H1 (cell line): ENCODE results near the gene ABCA9. TPM values are rescaled to one million over a fixed set of nuclear protein-coding genes. Genes with fewer than 3 reads are reported as not detected.

Experiments used
- CTCF ChIA-PET: fragments of 300-600 bp; sonication (Branson Sonifier 250); formaldehyde crosslinking; loops from one replicate; lab custom pipeline; 2021; ENCODE audit not compliant: partially characterized antibody; lab: Charles Lee
- POLR2A ChIA-PET: fragments of 300-600 bp; sonication (Branson Sonifier 250); formaldehyde crosslinking; loops from one replicate; lab custom pipeline; 2021; ENCODE audit warnings: inconsistent platforms; ENCODE audit not compliant: partially characterized antibody; lab: Charles Lee
- DNase-seq, 2 experiments: peaks; one replicate each; pipeline versions ENCODE4 v3.0.0 to v3.0.0-alpha.2; 2010 to 2022; ENCODE audit warnings: low spot score in 2 of 2, low read depth in 1 of 2, mixed read lengths in 1 of 2
- FAIRE-seq: peaks from 2 replicates; lab custom pipeline; 2011; peaks lifted over from hg19 to GRCh38; lab: Jason Lieb, UNC
- H2AFZ ChIP-seq: 2 replicates; pipeline ENCODE4 v1.8.1; 2012; ENCODE audit warnings: low read length, inconsistent platforms
- H2AK5ac ChIP-seq: 2 replicates; pipeline ENCODE4 v1.6.1; 2013; ENCODE audit warnings: low read depth, low read length
- H2BK120ac ChIP-seq: replicated peaks from 2 replicates; pipeline ENCODE3; 2013; ENCODE audit warnings: low read depth, low read length, inconsistent platforms
- H2BK12ac ChIP-seq: 2 replicates; pipeline ENCODE4 v1.6.1; 2013; ENCODE audit warnings: low read depth, low read length
- H2BK15ac ChIP-seq: 2 replicates; pipeline ENCODE4 v1.6.1; 2013; ENCODE audit warnings: low read length
- H2BK20ac ChIP-seq: 2 replicates; pipeline ENCODE4 v1.6.1; 2013; ENCODE audit warnings: low read length
- H2BK5ac ChIP-seq: 2 replicates; pipeline ENCODE4 v1.6.1; 2013; ENCODE audit warnings: low read depth, low read length
- H3K14ac ChIP-seq: 2 replicates; pipeline ENCODE4 v1.6.1; 2013; ENCODE audit warnings: inconsistent platforms; ENCODE audit not compliant: insufficient read length
- H3K18ac ChIP-seq: 2 replicates; pipeline ENCODE4 v1.6.1; 2013; ENCODE audit warnings: low read length; ENCODE audit errors: extremely low read depth
- H3K23ac ChIP-seq: 2 replicates; pipeline ENCODE4 v1.6.1; 2013; ENCODE audit warnings: inconsistent platforms; ENCODE audit not compliant: insufficient read length
- H3K23me2 ChIP-seq: 2 replicates; pipeline ENCODE4 v1.6.1; 2013; ENCODE audit warnings: low read depth, low read length
- H3K27ac ChIP-seq: 2 replicates; pipeline ENCODE4 v1.6.1; 2011; ENCODE audit warnings: low read depth, low read length, inconsistent platforms
- H3K27me3 ChIP-seq, 4 experiments: replicated peaks in 1 of 4; 1 replicate in 1 of 4; 2 replicates in 3 of 4; pipeline versions ENCODE4 v1.6.1 to v1.8.1; 2011 to 2013; ENCODE audit warnings: low read length in 3 of 4, mild to moderate bottlenecking in 3 of 4, inconsistent platforms in 2 of 4, mixed read lengths in 2 of 4, moderate library complexity in 1 of 4; ENCODE audit not compliant: control insufficient read depth in 3 of 4, insufficient read depth in 3 of 4; ENCODE audit errors: extremely low read depth in 1 of 4
- H3K36me3 ChIP-seq, 4 experiments: 2 replicates each; pipeline versions ENCODE4 v1.6.1 to v1.8.1; 2011 to 2013; ENCODE audit warnings: mild to moderate bottlenecking in 4 of 4, low read length in 3 of 4, moderate library complexity in 2 of 4, control low read depth in 1 of 4, inconsistent platforms in 1 of 4; ENCODE audit not compliant: insufficient read depth in 4 of 4, control insufficient read depth in 2 of 4
- H3K4ac ChIP-seq: replicated peaks from 2 replicates; pipeline ENCODE3; 2013; ENCODE audit warnings: low read length, low read depth, mixed read lengths, inconsistent platforms; ENCODE audit not compliant: insufficient read length
- H3K4me1 ChIP-seq, 4 experiments: replicated peaks in 1 of 4; 1 replicate in 1 of 4; 2 replicates in 3 of 4; pipeline versions ENCODE4 v1.6.1 to v1.8.1; 2011 to 2013; ENCODE audit warnings: low read length in 3 of 4, inconsistent platforms in 2 of 4, mixed read lengths in 1 of 4; ENCODE audit not compliant: insufficient read depth in 4 of 4, control insufficient read depth in 3 of 4
- H3K4me2 ChIP-seq, 2 experiments: 2 replicates each; pipeline versions ENCODE4 v1.6.1 to v1.8.1; 2011 to 2013; ENCODE audit warnings: low read depth in 2 of 2, low read length in 2 of 2, control low read depth in 1 of 2, inconsistent platforms in 1 of 2, mild to moderate bottlenecking in 1 of 2; ENCODE audit not compliant: insufficient read depth in 1 of 2
- H3K4me3 ChIP-seq, 4 experiments: fragments of 200-600, 300-600 bp in 1 of 4; sonication (generic), shearing (Covaris generic), sonication (Bioruptor Twin) in 1 of 4; 2 replicates each; pipeline versions ENCODE4 v1.5.1 to v1.8.1; 2011 to 2016; ENCODE audit warnings: low read length in 4 of 4, low read depth in 3 of 4, control low read depth in 2 of 4, inconsistent platforms in 2 of 4, mild to moderate bottlenecking in 2 of 4, mixed read lengths in 1 of 4, moderate library complexity in 1 of 4; ENCODE audit not compliant: insufficient read depth in 2 of 4; ENCODE audit errors: extremely low read depth in 1 of 4
- H3K56ac ChIP-seq: replicated peaks from 2 replicates; pipeline ENCODE3; 2013; ENCODE audit warnings: low read depth, mild to moderate bottlenecking, mixed read lengths, low read length, inconsistent platforms; ENCODE audit not compliant: insufficient read length
- H3K79me1 ChIP-seq: 2 replicates; pipeline ENCODE4 v1.6.1; 2013; ENCODE audit warnings: low read depth, low read length, control low read depth
- H3K79me2 ChIP-seq, 2 experiments: 2 replicates each; pipeline versions ENCODE4 v1.6.1 to v1.8.1; 2012 to 2013; ENCODE audit warnings: low read length in 2 of 2, mild to moderate bottlenecking in 2 of 2, inconsistent platforms in 1 of 2; ENCODE audit not compliant: insufficient read depth in 2 of 2, control insufficient read depth in 1 of 2
- H3K9ac ChIP-seq, 4 experiments: replicated peaks in 1 of 4; 1 replicate in 1 of 4; 2 replicates in 3 of 4; pipeline versions ENCODE4 v1.6.1 to v1.8.1; 2011 to 2013; ENCODE audit warnings: low read depth in 3 of 4, low read length in 3 of 4, control low read depth in 2 of 4, mild to moderate bottlenecking in 2 of 4, moderate library complexity in 2 of 4, inconsistent platforms in 1 of 4; ENCODE audit errors: extremely low read depth in 1 of 4
- H3K9me3 ChIP-seq, 2 experiments: 2 replicates each; pipeline versions ENCODE4 v1.6.1 to v1.8.1; 2012 to 2013; ENCODE audit warnings: mild to moderate bottlenecking in 2 of 2, moderate library complexity in 2 of 2, control low read depth in 1 of 2, inconsistent platforms in 1 of 2, low read depth in 1 of 2, low read length in 1 of 2, mixed read lengths in 1 of 2; ENCODE audit not compliant: insufficient read depth in 2 of 2
- H4K20me1 ChIP-seq, 2 experiments: replicated peaks in 1 of 2; 2 replicates each; pipeline versions ENCODE3 to v1.8.1; 2011 to 2013; ENCODE audit warnings: inconsistent platforms in 2 of 2, low read length in 2 of 2, mild to moderate bottlenecking in 1 of 2; ENCODE audit not compliant: insufficient read depth in 2 of 2, control insufficient read depth in 1 of 2
- H4K5ac ChIP-seq: 2 replicates; pipeline ENCODE4 v1.6.1; 2013; ENCODE audit warnings: low read length, low read depth, mixed read lengths, inconsistent platforms; ENCODE audit not compliant: insufficient read length
- H4K8ac ChIP-seq: 2 replicates; pipeline ENCODE4 v1.8.0; 2013; ENCODE audit warnings: mild to moderate bottlenecking, moderate library complexity, low read length, inconsistent platforms; ENCODE audit not compliant: insufficient read depth; ENCODE audit errors: extremely low read depth
- H4K91ac ChIP-seq: replicated peaks from 2 replicates; pipeline ENCODE3; 2013; ENCODE audit warnings: low read length, mixed read lengths, inconsistent platforms; ENCODE audit not compliant: insufficient read length
- ASH2L ChIP-seq: fragments of 200-600, 300-600 bp; sonication (generic); IDR thresholded peaks from one replicate; pipeline ENCODE4 v1.7.1; 2017; ENCODE audit warnings: low read length
- BACH1 ChIP-seq: IDR thresholded peaks from 2 replicates; pipeline ENCODE4 v1.6.1; 2012; ENCODE audit warnings: low read length, improper control_type of control experiment
- BRCA1 ChIP-seq: IDR thresholded peaks from 2 replicates; pipeline ENCODE4 v1.6.1; 2012; ENCODE audit warnings: low read depth, low read length, improper control_type of control experiment
- JUN ChIP-seq: IDR thresholded peaks from 2 replicates; pipeline ENCODE4 v1.6.1; 2011; ENCODE audit warnings: low read depth, mild to moderate bottlenecking, improper control_type of control experiment, low read length
- KDM4A ChIP-seq: IDR thresholded peaks from one replicate; pipeline ENCODE4 v1.7.1; 2012; ENCODE audit warnings: low read depth, mild to moderate bottlenecking, moderate library complexity, low read length, inconsistent platforms; ENCODE audit not compliant: severe bottlenecking
- RXRA ChIP-seq: IDR thresholded peaks from 2 replicates; pipeline ENCODE4 v1.6.1; 2011; ENCODE audit warnings: low read depth, mild to moderate bottlenecking, low read length, moderate library complexity; ENCODE audit not compliant: insufficient read depth
- SIN3A ChIP-seq, 2 experiments: IDR thresholded peaks in 1 of 2; conservative IDR thresholded peaks in 1 of 2; 2 replicates each; pipeline ENCODE4 v1.6.1; 2011 to 2012; ENCODE audit warnings: low read length in 2 of 2, improper control_type of control experiment in 1 of 2, low read depth in 1 of 2, mild to moderate bottlenecking in 1 of 2
- SIX5 ChIP-seq: IDR thresholded peaks from 2 replicates; pipeline ENCODE4 v1.6.1; 2011; ENCODE audit warnings: mild to moderate bottlenecking, low read depth, low read length
- TAF1 ChIP-seq: IDR thresholded peaks from 2 replicates; pipeline ENCODE4 v1.6.1; 2011; ENCODE audit warnings: mild to moderate bottlenecking, low read depth, low read length
- TCF12 ChIP-seq: IDR thresholded peaks from 2 replicates; pipeline ENCODE4 v1.6.1; 2011; ENCODE audit warnings: low read depth, mild to moderate bottlenecking, low read length
- ZNF274 ChIP-seq: IDR thresholded peaks from 2 replicates; pipeline ENCODE4 v1.7.0; 2012; ENCODE audit warnings: low read length, borderline replicate concordance; ENCODE audit errors: extremely low read depth
- WGBS, 2 experiments: shearing (Covaris generic) in 1 of 2; methylation state at CpG; one replicate each; pipeline versions ENCODE4 v1.1.6 to v1.1.7; 2013 to 2015; ENCODE audit warnings: low lambda C conversion rate in 2 of 2, mixed read lengths in 2 of 2, inconsistent platforms in 1 of 2, low coverage in 1 of 2, missing lambda C conversion rate in 1 of 2; ENCODE audit not compliant: insufficient replicate concordance in 2 of 2, insufficient coverage in 1 of 2, insufficient read length in 1 of 2; ENCODE audit errors: extremely low coverage in 1 of 2, missing lambda C conversion rate in 1 of 2; 5-methylcytosine and 5-hydroxymethylcytosine counted together
- polyA plus RNA-seq, 7 experiments: library from polyadenylated mRNA; depleted of rRNA in 3 of 7; stranded (reverse) in 5 of 7; unstranded in 2 of 7; fragments of >200 nt in 5 of 7; fragments of 200-250 nt in 2 of 7; gene quantifications; 1 replicate in 5 of 7; 2 replicates in 1 of 7; 4 replicates in 1 of 7; pipeline versions ENCODE4 v1.2.1 to v1.2.3, GENCODE V29; 2011 to 2013; ENCODE audit warnings: missing spikeins in 2 of 7, mixed read lengths in 2 of 7
- total RNA-seq: library from RNA; stranded (reverse); fragmentation: NEBNext Ultra II Directional; extraction: Animal tissue kit (Norgen Biotek cat#: 25700); gene quantifications from 2 replicates; pipeline ENCODE4 v1.2.1, GENCODE V29; 2021

ABCA9 gene
- total and polyA plus RNA-seq, 2 of the 8 experiments (the other 6 are each of a cell fraction or from before 2014, with no cell fraction given): not detected

DNA sequence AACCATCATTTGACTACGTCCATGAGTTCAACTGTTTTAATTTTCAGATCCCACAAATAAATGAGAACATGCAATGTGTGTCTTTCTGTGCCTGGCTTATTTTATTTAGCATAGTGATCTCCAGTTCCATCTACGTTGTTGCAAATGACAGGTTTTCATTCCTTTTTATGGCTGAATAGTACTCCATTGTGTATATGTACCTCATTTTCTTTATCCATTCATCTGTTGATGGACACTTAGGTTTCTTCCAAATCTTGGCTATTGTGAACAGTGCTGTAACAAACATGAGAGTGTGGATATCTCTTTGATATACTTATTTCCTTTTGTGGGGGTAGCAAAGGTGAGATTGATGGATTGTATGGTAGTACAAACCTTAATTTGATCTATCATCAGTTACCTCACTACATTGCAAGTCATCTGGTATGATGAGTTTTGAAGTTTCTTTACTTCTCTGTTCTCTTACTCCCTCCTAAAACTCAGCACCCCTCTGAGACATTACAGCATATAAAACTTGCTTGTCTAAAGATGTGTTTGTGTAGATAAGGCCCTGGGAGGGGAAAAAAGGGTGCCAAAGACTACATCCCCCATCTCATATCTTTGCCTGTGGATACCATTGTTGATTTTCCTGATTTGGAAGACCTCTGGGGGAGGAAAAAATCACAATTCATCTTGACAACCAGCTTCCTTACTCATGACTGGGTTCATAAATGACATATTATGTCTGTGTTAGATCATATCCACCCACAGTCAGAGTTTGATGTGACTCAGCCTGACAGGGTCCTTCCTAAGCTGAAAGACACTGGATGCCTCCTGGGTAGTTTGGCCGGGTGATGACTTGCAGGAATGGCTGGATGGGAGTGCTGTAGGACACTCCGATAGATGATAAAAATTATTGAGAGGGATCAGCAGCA lies 47.6 kb downstream of the ABCA9 start:
- FAIRE-seq: no peak
- no peak overlapping the region for H4K8ac ChIP-seq
- H3K4me3 ChIP-seq: no peak overlapping the region
- H3K9me3 ChIP-seq: no peaks in the 10 kb centered on the region
- no peaks in the 10 kb centered on the region for H3K79me2 ChIP-seq
- H3K4ac ChIP-seq: no peak overlapping the region
- no peak overlapping the region for H2AFZ ChIP-seq
- H3K36me3 ChIP-seq: no peaks in the 10 kb centered on the region; a peak in 1 of 8 replicates
- H3K27ac ChIP-seq: no peak overlapping the region
- no peaks in the 10 kb centered on the region; a peak in 1 of 7 replicates for H3K27me3 ChIP-seq
- no peak overlapping the region for H3K56ac ChIP-seq
- TF ChIP-seq RXRA: no peak
- no peak for TF ChIP-seq BACH1
- no peak for TF ChIP-seq ZNF274
- no peak for TF ChIP-seq BRCA1
- TF ChIP-seq JUN: no peak
- TF ChIP-seq ASH2L: no peak
- TF ChIP-seq TCF12: no peak
- no peak for TF ChIP-seq SIN3A (conservative IDR thresholded peaks at IDR 0.05 in 1 of 2, IDR thresholded peaks at IDR 0.05 in 1 of 2; ENCODE audit: low read depth in 1 of 2, low read length in 2 of 2)
- TF ChIP-seq SIX5: no peak
- TF ChIP-seq KDM4A: no peak
- TF ChIP-seq TAF1: no peak
- H3K14ac ChIP-seq: no peak overlapping the region
- no peak overlapping the region for H4K5ac ChIP-seq
- CTCF ChIA-PET: no interaction called here
- H3K18ac ChIP-seq: no peak overlapping the region
- no peaks in the 10 kb centered on the region for H4K20me1 ChIP-seq
- POLR2A ChIA-PET: no interaction called here
- H2BK5ac ChIP-seq: no peak overlapping the region
- no peaks in the 10 kb centered on the region for H3K4me1 ChIP-seq
- no peak overlapping the region for H2BK20ac ChIP-seq
- H3K79me1 ChIP-seq: no peaks in the 10 kb centered on the region
- no peak overlapping the region for H2AK5ac ChIP-seq
- 89% methylated on average over 4 of the region's 4 CpGs; no CpG with 5 or more reads in 1 of the 2 experiments for WGBS, 2 experiments
- no peaks in the 10 kb centered on the region for H3K23me2 ChIP-seq
- H2BK12ac ChIP-seq: no peak overlapping the region
- no peak overlapping the region for H2BK120ac ChIP-seq
- H2BK15ac ChIP-seq: no peak overlapping the region
- DNase-seq: no peak
- H4K91ac ChIP-seq: no peak overlapping the region
- H3K4me2 ChIP-seq: no peak overlapping the region
- no peak overlapping the region for H3K9ac ChIP-seq
- H3K23ac ChIP-seq: no peak overlapping the region
